HG02588 (cell line): ENCODE measurements around the gene ELF3.
A peak's percentile ranks its signal among the peaks of the same experiment; 100 is the strongest.
"Not testable (repeated sequence)": the region's sequence is repeated elsewhere in the genome, so short reads cannot be mapped to it uniquely, and the experiment has no call there.

Experiments
- ATAC-seq: cut with Tn5 transposase; IDR thresholded peaks from one replicate; pipeline ENCODE4 v1.9.1; 2021; ENCODE audit warnings: mild to moderate bottlenecking, moderate library complexity; ENCODE audit not compliant: unreplicated experiment

ELF3 gene

DNA sequence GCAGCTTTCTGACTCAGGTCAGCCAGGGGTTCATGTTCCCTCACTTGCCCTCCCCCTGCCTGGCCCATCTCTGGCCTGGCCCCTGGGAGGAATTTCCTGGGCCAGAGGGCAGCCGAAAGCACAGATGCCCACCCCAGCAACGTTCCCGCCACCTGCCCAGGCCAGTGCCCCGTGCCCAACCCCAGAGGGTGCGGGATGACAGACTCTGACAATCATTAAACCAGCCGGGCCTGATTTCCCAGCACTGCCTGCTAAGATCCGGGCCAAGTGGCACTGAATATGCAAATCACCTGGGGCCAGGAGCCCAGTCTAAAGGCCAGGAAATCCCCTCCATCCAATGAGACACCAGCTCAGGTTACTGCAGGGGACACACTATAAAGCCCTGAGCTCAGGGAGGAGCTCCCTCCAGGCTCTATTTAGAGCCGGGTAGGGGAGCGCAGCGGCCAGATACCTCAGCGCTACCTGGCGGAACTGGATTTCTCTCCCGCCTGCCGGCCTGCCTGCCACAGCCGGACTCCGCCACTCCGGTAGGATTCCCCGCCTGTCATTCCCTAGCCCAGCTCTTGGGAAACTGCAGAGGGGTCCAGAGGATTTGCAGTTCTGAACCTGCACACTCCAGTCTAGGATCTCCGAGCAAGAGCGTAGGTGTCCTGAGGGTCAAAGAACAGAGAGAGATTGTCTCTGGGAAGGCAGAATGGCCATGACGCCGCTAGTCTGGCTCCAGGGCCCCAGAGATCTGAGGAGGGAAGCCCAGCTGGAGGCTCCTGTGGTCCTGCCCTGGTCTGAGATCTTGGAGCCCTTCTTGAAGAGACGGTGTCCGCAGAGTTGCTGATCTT is at the start of gene ELF3:
Gene ELF3 (plus strand): TSS at position 408 of the 836 bp plus-strand sequence. CDS start 550 bp downstream, outside the sequence.
- ATAC-seq: peak; percentile 90

DNA sequence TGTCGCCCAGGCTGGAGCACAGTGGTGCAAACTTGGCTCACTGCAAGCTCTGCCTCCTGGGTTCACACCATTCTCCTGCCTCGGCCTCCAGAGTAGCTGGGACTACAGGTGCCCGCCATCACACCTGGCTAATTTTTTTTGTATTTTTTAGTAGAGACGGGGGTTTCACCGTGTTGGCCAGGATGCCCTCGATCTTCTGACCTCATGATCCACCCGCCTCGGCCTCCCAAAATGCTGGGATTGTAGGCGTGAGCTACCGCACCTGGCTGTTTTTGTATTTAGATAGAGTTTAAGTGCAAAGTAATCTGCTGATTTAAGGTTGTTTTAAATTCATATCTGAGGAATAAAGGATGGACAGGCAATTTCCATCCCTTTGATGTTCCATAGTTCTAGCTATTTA is 48.0 kb upstream of the ELF3 start:
- ATAC-seq: not testable (repeated sequence)

DNA sequence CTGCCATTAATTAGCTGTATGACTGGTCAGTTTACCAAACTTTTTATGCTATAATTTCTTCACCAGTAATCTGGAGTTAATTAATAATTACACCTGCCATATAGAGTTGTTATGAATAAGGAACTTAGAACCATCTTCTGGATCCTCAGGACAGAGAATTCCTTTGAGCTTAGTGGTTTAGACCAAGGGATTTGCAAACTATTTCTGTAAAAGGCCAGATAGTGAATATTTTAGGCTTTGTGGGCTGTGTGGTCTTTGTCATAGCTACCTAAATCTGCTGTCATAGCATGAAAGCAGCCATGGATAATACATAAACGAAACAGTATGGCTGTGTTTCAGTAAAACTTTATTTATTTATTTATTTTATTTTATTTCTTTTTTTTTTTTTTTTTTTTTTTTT is 46.1 kb upstream of the ELF3 start:
- ATAC-seq: no peak

DNA sequence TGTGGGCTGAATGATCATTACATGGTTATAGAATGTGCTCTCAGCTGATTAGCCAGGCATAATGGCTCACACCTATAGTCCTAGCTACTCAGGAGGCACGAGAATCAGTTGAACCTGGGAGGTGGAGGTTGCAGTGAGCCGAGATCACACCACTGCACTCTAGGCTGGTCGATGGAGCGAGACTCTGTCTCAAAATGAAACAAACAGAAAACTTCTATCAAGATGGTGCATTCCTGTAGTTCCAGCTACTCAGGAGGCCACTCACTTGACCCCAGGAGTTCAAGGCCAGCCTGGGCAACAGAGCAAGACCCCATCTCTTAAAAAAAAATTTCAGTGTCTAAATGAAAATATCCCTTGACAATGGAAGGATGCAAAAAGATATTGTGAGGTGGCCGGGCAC is 44.2 kb upstream of the ELF3 start:
- ATAC-seq: no peak

DNA sequence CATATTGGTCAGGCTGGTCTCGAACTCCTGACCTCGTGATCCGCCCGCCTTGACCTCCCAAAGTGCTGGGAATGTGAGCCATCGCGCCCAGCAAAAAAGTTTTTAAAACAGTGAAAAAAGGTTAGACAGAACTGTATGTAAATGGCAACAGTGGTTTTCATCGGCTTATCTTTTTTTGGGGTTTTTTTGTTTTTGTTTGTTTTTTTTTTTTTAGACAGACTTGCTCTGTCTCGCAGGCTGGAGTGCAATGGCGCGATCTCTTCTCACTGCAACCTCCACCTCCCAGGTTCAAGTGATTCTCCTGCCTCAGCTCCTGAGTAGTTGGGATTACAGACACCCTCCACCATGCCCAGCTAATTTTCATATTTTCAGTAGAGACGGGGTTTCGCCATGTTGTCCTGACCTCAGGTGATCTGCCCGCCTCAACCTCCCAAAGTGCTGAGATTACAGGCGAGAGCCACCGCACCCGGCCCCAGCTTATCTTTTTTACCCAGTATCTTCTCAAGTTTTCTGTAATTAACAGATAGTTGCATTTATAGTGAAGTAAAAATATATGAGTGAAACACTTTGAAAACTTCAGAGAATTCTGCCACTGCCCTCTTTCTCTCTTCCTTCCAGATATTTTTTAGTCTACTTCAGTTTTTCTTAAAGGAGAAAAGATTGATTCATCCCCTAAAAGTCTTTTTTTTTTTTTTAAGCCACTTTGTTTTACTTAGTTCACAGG is 42.0 kb upstream of the ELF3 start:
- no peak for ATAC-seq

DNA sequence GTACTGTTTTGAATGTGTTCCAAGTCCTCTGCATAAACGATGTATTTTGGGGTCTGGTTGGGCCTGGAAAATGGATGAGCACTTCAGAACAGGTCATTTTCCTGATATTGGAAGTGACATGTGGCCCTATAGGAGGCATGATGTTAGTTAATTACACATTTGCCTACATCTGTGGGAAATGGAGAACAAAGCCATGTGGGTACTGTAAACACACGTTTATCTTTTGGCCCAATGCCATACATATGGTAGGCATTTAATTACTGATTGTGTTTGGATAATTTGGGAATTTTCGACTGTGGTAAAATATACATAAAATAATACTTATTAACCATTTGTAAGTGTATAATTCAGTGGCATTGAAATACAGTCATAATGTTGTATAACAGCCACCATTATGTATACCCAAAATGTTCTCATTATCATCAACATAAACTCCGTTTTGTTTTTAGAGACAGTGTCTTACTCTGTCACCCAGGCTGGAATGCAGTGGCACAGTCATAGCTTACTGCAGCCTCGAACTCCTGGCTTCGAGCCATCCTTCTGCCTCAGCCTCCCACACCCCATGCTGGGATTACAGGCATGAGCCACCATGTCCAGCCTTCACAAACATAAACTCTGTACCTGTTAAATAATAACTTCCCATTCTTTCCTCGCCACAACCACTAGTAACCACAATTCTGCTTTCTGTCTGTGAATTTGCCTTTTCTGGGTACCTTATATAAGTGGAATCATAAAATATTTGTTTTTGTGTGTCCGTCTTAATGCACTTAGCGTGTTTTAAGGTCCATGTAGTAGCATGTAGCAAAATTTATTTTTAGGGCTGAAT is 39.8 kb upstream of the ELF3 start:
- ATAC-seq: no peak

DNA sequence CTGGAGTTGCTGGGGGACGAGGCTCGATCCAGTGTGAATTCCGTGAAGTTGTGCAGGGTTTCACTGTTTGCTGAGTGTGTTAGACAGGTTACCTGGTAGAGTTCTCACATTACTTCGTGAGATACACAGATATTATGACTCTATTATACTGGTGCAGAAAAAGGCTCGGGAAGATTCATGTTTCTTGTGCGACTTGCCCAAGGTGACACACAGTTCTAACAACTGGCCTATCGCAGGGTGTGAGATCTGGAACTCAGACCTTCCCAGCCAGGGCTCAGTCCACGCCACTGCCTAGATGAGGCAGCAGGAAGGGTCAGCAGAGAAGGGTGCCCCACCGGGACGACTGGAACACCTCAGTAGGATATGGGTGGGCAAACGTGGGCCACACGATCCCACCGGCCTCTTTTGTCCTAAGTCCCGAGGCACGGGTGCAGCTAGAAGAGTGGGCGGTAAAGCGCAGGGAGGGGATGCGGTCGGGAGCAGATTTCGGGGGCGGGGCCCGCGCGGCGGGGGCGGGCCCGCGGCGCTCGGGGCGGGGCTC is 28.2 kb upstream of the ELF3 start:
- ATAC-seq: no peak

DNA sequence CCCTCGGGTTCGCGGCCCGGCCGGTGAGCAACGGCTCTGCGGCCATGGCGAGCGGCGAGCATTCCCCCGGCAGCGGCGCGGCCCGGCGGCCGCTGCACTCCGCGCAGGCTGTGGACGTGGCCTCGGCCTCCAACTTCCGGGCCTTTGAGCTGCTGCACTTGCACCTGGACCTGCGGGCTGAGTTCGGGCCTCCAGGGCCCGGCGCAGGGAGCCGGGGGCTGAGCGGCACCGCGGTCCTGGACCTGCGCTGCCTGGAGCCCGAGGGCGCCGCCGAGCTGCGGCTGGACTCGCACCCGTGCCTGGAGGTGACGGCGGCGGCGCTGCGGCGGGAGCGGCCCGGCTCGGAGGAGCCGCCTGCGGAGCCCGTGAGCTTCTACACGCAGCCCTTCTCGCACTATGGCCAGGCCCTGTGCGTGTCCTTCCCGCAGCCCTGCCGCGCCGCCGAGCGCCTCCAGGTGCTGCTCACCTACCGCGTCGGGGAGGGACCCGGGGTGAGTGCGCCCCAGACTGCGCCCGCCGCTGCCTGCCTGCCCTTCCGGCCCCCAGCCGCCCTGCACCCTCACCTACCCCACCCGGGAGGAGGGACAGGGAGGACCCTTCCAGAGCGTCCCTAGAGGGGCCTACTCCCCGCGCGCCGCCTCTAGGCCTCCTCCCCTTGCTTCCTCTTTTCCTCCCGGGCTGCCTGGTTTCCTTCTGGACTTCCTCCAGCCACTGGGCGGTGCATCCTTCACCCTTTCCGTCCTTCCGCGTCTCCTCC is 27.6 kb upstream of the ELF3 start, which contains the start of gene RNPEP:
Gene RNPEP (plus strand): TSS at position 26 of the 757 bp plus-strand sequence. CDS start 19 bp downstream, at position 45.
- peak; percentile 79 for ATAC-seq

DNA sequence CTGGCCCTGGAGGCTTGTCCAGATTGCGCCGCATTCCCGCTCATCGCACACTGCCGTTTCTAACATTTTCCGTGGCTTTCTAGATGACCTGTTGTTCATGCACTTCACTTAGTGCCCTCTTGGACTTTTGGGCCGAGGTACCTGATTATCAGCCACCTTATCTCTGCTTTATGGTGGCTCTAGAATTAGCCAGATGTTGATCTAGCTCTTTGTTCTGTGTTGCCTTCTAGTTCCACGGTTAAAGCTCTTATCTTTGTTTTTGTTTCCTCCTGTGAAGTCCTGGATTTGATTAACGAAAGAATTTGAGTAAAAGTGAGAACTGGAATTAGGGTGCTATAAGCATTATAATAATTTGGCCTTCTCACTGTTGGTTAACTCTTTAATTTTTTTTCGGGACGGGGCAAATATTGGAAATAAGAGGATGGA is 27.0 kb upstream of the ELF3 start:
- ATAC-seq: peak; percentile 9

DNA sequence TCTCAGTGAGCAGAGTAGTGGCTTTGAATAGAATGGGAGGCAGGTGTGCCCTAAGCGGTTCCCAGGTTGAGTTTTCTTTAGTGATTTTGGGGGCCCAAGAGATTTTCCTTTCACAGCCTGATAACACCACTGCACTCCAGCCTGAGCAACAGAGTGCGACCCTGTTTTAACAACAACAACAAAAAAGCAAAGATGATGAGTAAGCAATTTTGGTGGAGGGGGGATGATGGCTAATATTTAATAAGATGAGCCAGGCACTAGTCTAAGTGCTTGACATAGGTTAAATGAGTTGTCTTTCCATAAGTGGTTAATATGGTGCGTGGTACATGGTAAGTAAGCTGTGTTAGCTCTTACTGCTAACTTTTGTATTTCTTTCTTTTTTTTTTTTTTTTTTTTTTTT is 25.9 kb upstream of the ELF3 start:
- ATAC-seq: no peak

DNA sequence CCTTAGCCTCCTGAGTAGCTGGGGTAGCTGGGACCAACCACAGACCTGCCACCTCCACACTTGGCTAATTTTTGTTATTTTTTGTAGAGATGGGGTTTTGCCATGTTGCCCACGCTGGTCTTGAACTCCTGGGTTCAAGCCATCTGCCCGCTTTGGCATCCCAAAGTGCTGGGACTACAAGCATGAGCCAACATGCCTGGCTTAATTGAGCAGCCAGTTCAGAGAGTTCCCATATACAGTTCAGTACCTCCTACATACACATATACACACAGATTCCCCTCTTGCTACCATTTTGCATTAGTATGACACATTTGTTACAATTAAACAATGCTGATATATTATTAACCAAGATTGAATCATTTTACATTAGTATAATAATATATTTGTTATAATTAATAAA is 25.0 kb upstream of the ELF3 start:
- no peak for ATAC-seq

DNA sequence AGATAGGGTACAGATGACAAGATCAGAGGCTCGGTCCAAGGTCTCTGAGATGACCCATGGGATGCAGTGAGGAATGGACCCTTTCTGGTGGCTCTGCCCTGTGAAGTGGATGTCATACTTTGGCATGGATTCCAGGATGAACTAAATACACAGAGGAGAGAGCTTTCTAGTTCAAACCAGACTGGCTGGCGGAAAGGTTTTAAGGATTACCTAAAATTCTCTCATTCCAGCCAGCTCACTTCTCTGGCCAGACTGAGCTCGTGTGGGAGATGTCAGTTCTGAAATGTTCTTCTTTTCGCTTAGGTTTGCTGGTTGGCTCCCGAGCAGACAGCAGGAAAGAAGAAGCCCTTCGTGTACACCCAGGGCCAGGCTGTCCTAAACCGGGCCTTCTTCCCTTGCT is 21.8 kb upstream of the ELF3 start:
- ATAC-seq: no peak

DNA sequence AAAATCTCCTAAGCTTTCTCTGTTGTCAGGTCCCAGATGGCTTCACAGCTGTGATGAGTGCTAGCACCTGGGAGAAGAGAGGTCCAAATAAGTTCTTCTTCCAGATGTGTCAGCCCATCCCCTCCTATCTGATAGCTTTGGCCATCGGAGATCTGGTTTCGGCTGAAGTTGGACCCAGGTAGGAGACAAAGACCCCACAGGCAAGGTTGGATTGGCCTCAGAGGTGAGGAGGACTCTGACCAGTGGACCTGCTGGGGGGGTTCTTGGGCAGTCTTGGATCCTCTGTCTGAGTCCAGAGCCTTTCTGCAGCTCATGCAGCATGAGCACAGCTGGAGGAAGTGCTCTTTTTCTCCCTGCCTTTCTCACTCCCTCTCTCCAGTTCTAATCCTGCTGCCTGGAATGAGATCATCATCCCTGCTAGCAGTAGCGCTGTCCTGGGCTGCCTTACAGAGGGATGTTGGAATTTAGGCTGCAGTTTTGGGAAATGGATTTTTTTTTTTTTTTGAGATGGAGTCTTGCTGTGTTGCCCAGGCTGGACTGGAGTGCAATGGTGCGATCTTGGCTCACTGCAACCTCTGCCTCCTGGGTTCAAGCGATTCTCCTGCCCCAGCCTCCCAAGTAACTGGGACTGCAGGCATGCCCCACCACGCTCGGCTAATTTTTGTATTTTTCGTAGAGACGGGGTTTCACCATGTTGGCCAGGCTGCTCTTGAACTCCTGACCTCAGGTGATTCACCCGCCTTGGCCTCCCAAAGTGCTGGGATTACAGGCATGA is 20.8 kb upstream of the ELF3 start:
- ATAC-seq: no peak

DNA sequence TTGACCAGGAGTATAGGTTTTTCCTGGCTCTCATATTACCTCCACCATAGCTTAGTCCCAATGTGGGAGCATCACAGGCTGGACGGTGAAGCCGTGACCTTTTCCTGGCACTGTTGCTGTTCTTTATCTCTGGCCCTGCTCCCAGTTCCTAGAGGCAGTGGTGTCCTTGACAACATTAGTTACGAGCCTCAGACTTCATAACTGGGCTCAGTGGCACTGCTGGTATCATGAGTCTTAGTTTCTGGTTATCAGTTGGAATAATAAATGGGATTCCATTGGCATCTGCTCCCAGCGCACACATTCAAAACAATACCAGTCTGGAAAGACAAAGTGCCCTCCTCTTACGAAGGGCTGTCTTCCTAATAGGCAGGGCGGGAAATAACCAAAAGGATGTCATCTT is 20.0 kb upstream of the ELF3 start:
- no peak for ATAC-seq

DNA sequence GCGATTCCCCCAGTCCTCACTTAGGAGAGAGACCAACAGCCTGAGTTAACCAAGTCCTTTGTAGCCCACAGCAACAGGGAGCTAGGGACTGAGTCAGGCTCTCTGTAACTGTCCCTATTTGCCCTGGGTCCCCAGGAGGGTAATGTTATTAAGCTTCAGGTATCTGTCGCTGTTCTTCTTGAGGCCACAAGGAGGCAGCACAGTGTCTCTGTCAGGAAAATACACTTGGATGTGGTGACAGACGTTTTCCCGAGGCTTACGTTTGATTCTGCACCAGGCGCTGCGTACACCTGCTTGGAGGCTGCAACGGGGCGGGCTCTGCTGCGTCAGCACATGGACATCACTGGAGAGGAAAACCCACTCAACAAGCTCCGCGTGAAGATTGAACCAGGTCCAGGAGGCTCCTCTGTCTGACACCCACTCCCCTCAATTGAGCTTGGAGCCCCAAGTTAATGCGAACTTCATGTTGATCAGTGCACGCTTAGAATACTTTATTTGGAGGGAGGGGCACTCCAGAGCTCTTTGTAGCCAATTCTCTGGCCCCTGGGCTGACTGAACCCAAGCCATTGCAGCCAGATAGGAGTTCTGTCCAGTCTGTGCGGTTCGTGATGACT is 10.7 kb upstream of the ELF3 start:
- ATAC-seq: no peak

DNA sequence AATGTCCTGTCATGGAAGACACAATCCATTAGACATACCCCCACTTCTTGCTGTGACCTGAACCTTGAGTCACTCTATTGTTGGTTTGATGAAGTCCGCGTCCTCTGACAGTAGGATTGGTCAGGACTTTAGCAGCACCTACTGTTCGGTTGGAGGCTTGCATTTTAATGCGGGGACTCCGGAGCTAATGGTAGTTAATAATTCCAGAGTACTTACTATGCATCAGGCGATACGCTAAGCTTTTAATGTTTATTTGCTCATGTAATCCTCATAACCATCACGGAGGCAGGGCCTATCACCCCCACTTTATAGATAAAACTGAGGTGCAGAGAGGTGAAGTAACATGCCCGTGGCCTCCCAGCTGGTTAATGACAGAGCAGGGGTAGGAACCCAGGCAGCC is 7.9 kb upstream of the ELF3 start:
- no peak for ATAC-seq

DNA sequence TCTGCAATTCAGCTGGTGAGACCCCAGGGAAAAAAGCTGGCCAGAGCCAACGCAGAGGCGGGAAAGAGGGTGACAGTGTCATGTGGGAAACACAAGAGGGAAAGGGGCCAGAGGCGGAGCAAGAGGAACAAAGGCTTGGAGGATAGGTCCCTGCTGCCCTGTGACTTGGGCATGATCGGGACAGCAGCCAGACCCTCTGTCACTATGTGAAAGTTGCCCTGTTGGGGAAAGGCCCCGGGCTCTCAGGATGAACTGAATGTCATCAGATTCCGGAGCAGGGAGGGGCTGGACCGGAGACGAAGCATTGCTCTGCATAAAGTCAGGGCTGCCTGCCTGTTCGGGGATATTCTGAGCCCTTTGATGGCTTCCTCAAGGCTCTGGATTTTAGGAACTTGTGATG is 5.7 kb upstream of the ELF3 start:
- ATAC-seq: no peak

DNA sequence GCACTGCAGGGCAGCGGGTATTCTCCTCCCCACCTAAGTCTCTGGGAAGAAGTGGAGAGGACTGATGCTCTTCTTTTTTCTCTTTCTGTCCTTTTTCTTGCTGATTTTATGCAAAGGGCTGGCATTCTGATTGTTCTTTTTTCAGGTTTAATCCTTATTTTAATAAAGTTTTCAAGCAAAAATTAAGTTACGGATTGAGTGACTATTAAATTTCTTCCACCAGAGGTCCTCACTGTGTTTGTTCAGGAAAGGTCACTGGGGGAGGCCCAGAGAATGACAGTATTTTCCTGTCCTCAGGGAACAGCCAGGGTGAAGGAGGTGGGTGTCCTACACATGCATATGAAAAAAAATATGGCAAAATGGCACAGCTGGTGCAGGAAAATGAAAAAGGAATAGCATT is 4.4 kb upstream of the ELF3 start:
- ATAC-seq: no peak

DNA sequence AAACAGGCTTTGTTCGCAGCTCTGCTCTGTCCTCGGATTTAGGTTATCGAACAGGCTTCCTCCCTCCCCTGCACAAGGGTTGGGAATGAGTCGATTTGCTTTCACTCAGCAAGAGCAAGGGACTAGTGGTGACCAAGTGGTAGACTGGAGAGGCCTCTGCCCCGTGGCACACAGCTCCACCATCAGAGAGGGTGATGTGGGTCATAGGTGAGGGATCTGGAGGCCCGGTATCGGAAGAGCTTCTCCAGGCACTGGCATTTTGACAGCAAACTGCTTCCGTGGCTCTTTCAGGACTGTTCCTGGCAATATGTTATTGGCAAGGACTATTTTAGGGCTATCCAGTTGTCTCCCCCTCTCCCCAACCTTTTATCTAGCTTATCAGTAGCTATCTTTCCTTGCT is 3.1 kb upstream of the ELF3 start:
- no peak for ATAC-seq
